Astrocyte of the cerebellum (primary cell): ENCODE results near the gene NVL.

Source experiments
- DNase-seq: peaks from one replicate; pipeline ENCODE4 v3.0.0-alpha.2; 2011; ENCODE audit warnings: low read depth
- H3K4me3 ChIP-seq: 2 replicates; pipeline ENCODE4 v1.5.1; 2011; ENCODE audit warnings: mild to moderate bottlenecking, low read depth, low read length, moderate library complexity
- in situ Hi-C: cut with HindIII; loops from 2 replicates; pipeline ENCODE4 v1.10.0; 2017; ENCODE audit warnings: low sequenced_read_pairs
- TF ChIP-seq, protein P1 (sequence below): IDR thresholded peaks from 2 replicates; pipeline ENCODE4 v1.5.1; 2012; ENCODE audit warnings: low read length, low read depth, moderate library complexity, mild to moderate bottlenecking; ENCODE audit errors: missing control alignments

Gene NVL

GRCh38 chr1:224267925-224268324 lies 62.0 kb downstream of the NVL start:
- in situ Hi-C loops, result no loop called here
- TF ChIP-seq, protein P1, sequence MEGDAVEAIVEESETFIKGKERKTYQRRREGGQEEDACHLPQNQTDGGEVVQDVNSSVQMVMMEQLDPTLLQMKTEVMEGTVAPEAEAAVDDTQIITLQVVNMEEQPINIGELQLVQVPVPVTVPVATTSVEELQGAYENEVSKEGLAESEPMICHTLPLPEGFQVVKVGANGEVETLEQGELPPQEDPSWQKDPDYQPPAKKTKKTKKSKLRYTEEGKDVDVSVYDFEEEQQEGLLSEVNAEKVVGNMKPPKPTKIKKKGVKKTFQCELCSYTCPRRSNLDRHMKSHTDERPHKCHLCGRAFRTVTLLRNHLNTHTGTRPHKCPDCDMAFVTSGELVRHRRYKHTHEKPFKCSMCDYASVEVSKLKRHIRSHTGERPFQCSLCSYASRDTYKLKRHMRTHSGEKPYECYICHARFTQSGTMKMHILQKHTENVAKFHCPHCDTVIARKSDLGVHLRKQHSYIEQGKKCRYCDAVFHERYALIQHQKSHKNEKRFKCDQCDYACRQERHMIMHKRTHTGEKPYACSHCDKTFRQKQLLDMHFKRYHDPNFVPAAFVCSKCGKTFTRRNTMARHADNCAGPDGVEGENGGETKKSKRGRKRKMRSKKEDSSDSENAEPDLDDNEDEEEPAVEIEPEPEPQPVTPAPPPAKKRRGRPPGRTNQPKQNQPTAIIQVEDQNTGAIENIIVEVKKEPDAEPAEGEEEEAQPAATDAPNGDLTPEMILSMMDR, result no peak
- no peak for DNase-seq
- H3K4me3 ChIP-seq, result no peak overlapping the region

DNA sequence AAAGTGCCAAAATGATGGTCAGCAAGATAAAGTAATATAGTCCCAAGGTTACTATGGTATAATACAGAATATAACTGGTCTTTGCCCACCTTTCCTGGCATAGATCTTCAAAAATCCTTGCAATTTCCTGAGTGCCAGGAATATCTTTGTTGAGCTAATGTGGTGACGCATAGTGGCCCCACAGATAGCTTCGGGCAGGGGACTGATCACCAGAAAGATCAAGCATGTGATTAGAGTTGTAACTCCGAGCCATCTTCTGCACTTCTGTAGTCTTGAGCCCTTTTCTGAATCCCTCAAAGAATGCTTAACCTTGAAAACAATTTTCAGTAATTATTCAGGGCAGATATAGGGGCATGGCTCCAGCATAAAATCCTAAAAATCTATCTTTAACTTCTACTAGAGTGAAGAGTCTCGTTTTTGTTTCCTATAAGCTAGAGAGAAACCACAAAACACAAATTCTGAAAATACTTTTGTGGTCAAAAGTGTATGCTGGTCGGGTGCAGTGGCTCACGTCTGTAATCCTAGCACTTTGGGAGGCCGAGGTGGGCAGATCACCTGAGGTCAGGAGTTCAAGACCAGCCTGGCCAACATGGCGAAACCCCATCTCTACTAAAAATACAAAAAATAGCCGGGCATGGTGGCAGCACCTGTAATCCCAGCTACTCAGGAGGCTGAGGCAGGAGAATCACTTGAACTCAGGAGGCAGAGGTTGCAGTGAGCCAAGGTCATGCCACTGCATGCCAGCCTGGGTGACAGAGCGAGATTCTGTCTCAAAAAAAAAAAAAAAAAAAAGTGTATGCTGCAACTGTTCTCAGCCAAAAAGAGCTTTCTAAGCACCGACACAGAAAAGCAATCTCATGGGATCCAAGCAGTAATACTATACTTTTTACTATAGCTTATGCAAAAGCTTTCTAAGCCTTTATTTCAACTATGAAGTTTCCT lies 62.8 kb downstream of the NVL start:
- no peak overlapping the region for H3K4me3 ChIP-seq
- no peak for DNase-seq
- in situ Hi-C loops, result no loop called here
- TF ChIP-seq, protein P1, result no peak

GRCh38 chr1:224266105-224266914 lies 63.7 kb downstream of the NVL start:
- TF ChIP-seq, protein P1, result no peak
- in situ Hi-C loops, result no loop called here
- H3K4me3 ChIP-seq, result no peak overlapping the region
- no peak for DNase-seq

GRCh38 chr1:224264321-224264720 lies 65.7 kb downstream of the NVL start:
- no peak for DNase-seq
- TF ChIP-seq, protein P1, result no peak
- in situ Hi-C loops, result no loop called here
- H3K4me3 ChIP-seq, result no peak overlapping the region

GRCh38 chr1:224262373-224263054 lies 67.5 kb downstream of the NVL start:
- no peak overlapping the region for H3K4me3 ChIP-seq
- in situ Hi-C loops, result no loop called here
- no peak for DNase-seq
- TF ChIP-seq, protein P1, result no peak

GRCh38 chr1:224259986-224260385 lies 70.0 kb downstream of the NVL start:
- TF ChIP-seq, protein P1, result no peak
- no peak for DNase-seq
- in situ Hi-C loops, result no loop called here

More at GRCh38 chr1:224259986-224260385, 70.0 kb downstream of the NVL start:
- H3K4me3 ChIP-seq, result no peak overlapping the region
